Measurements from ENCODE around the gene FILIP1L. TPM values are rescaled to one million over a fixed set of nuclear protein-coding genes. Genes with fewer than 3 reads are reported as not detected.
A peak's percentile ranks its signal among the peaks of the same experiment; 100 is the strongest.

Gene FILIP1L
- polyA plus RNA-seq, 2 donors = 2.6 to 6.9 TPM

GRCh38 chr3:100081986-100082692 lies 32.2 kb downstream of the FILIP1L start:
- no peaks in the 10 kb centered on the region for H3K27me3 ChIP-seq (ENCODE audit: control insufficient read depth in 1 of 2, insufficient read depth in 2 of 2, low read length in 2 of 2)
- 68 to 71% methylated on average over 2 of the region's 2 CpGs for WGBS, 2 donors
- no peaks in the 10 kb centered on the region for H3K4me1 ChIP-seq (ENCODE audit: control insufficient read depth in 2 of 2, insufficient read depth in 2 of 2, low read length in 1 of 2)
- no peaks in the 10 kb centered on the region for H3K9me3 ChIP-seq (ENCODE audit: control insufficient read depth in 2 of 2, insufficient read depth in 1 of 2, low read depth in 1 of 2, low read length in 1 of 2)
- H3K4me3 ChIP-seq (ENCODE audit: low read depth in 1 of 2, low read length in 2 of 2) = no peak overlapping the region
- no peak overlapping the region for H3K27ac ChIP-seq (ENCODE audit: low read depth in 2 of 2, low read length in 1 of 2)
- no peaks in the 10 kb centered on the region for H3K36me3 ChIP-seq (ENCODE audit: control insufficient read depth in 2 of 2, insufficient read depth in 2 of 2, low read length in 1 of 2)

GRCh38 chr3:100081311-100081710 lies 33.0 kb downstream of the FILIP1L start:
- Histone ChIP-seq H3K4me3 (ENCODE audit: low read depth in 1 of 2, low read length in 2 of 2) (no peak overlapping the region), H3K27me3 (ENCODE audit: control insufficient read depth in 1 of 2, insufficient read depth in 2 of 2, low read length in 2 of 2) (no peaks in the 10 kb centered on the region), H3K4me1 (ENCODE audit: control insufficient read depth in 2 of 2, insufficient read depth in 2 of 2, low read length in 1 of 2) (no peaks in the 10 kb centered on the region), H3K36me3 (ENCODE audit: control insufficient read depth in 2 of 2, insufficient read depth in 2 of 2, low read length in 1 of 2) (no peaks in the 10 kb centered on the region), H3K27ac (ENCODE audit: low read depth in 2 of 2, low read length in 1 of 2) (no peak overlapping the region), H3K9me3 (ENCODE audit: control insufficient read depth in 2 of 2, insufficient read depth in 1 of 2, low read depth in 1 of 2, low read length in 1 of 2) (no peaks in the 10 kb centered on the region)
- WGBS, 2 donors = 68 to 72% methylated on average over 1 of the region's 1 CpG

GRCh38 chr3:100080573-100080972 lies 33.7 kb downstream of the FILIP1L start:
- Histone ChIP-seq H3K27ac (ENCODE audit: low read depth in 2 of 2, low read length in 1 of 2) (no peak overlapping the region), H3K36me3 (ENCODE audit: control insufficient read depth in 2 of 2, insufficient read depth in 2 of 2, low read length in 1 of 2) (no peaks in the 10 kb centered on the region), H3K4me3 (ENCODE audit: low read depth in 1 of 2, low read length in 2 of 2) (no peak overlapping the region), H3K4me1 (ENCODE audit: control insufficient read depth in 2 of 2, insufficient read depth in 2 of 2, low read length in 1 of 2) (no peaks in the 10 kb centered on the region), H3K9me3 (ENCODE audit: control insufficient read depth in 2 of 2, insufficient read depth in 1 of 2, low read depth in 1 of 2, low read length in 1 of 2) (no peaks in the 10 kb centered on the region), H3K27me3 (ENCODE audit: control insufficient read depth in 1 of 2, insufficient read depth in 2 of 2, low read length in 2 of 2) (no peaks in the 10 kb centered on the region)
- 71 to 80% methylated on average over 2 of the region's 2 CpGs for WGBS, 2 donors

GRCh38 chr3:100079328-100079727 lies 35.0 kb downstream of the FILIP1L start:
- Histone ChIP-seq H3K27me3 (ENCODE audit: control insufficient read depth in 1 of 2, insufficient read depth in 2 of 2, low read length in 2 of 2) (no peaks in the 10 kb centered on the region), H3K4me1 (ENCODE audit: control insufficient read depth in 2 of 2, insufficient read depth in 2 of 2, low read length in 1 of 2) (no peaks in the 10 kb centered on the region), H3K9me3 (ENCODE audit: control insufficient read depth in 2 of 2, insufficient read depth in 1 of 2, low read depth in 1 of 2, low read length in 1 of 2) (no peaks in the 10 kb centered on the region), H3K36me3 (ENCODE audit: control insufficient read depth in 2 of 2, insufficient read depth in 2 of 2, low read length in 1 of 2) (no peaks in the 10 kb centered on the region), H3K27ac (ENCODE audit: low read depth in 2 of 2, low read length in 1 of 2) (no peak overlapping the region), H3K4me3 (ENCODE audit: low read depth in 1 of 2, low read length in 2 of 2) (no peak overlapping the region)
- WGBS, 2 donors = 96 to 99% methylated on average over 1 of the region's 1 CpG

- no peaks in the 10 kb centered on the region for H3K27me3 ChIP-seq (ENCODE audit: control insufficient read depth in 1 of 2, insufficient read depth in 2 of 2, low read length in 2 of 2)
- H3K9me3 ChIP-seq (ENCODE audit: control insufficient read depth in 2 of 2, insufficient read depth in 1 of 2, low read depth in 1 of 2, low read length in 1 of 2) = no peaks in the 10 kb centered on the region
- 53 to 68% methylated on average over 7 of the region's 7 CpGs for WGBS, 2 donors
- H3K4me3 ChIP-seq (ENCODE audit: low read depth in 1 of 2, low read length in 2 of 2) = no peak overlapping the region
- no peaks in the 10 kb centered on the region for H3K36me3 ChIP-seq (ENCODE audit: control insufficient read depth in 2 of 2, insufficient read depth in 2 of 2, low read length in 1 of 2)
- no peaks in the 10 kb centered on the region for H3K4me1 ChIP-seq (ENCODE audit: control insufficient read depth in 2 of 2, insufficient read depth in 2 of 2, low read length in 1 of 2)
- H3K27ac ChIP-seq (ENCODE audit: low read depth in 2 of 2, low read length in 1 of 2) = no peak overlapping the region
Observed at GRCh38 chr3:100076731-100077529, 37.4 kb downstream of the FILIP1L start.

GRCh38 chr3:100075851-100076730 lies 38.2 kb downstream of the FILIP1L start:
- 73 to 82% methylated on average over 4 of the region's 4 CpGs for whole genome bisulfite sequencing, 2 donors
- Histone ChIP-seq H3K4me3 (ENCODE audit: low read depth in 1 of 2, low read length in 2 of 2) (no peak overlapping the region), H3K27ac (ENCODE audit: low read depth in 2 of 2, low read length in 1 of 2) (no peak overlapping the region), H3K27me3 (ENCODE audit: control insufficient read depth in 1 of 2, insufficient read depth in 2 of 2, low read length in 2 of 2) (no peaks in the 10 kb centered on the region), H3K36me3 (ENCODE audit: control insufficient read depth in 2 of 2, insufficient read depth in 2 of 2, low read length in 1 of 2) (no peaks in the 10 kb centered on the region), H3K4me1 (ENCODE audit: control insufficient read depth in 2 of 2, insufficient read depth in 2 of 2, low read length in 1 of 2) (no peaks in the 10 kb centered on the region), H3K9me3 (ENCODE audit: control insufficient read depth in 2 of 2, insufficient read depth in 1 of 2, low read depth in 1 of 2, low read length in 1 of 2) (no peaks in the 10 kb centered on the region)

GRCh38 chr3:100075196-100075595 lies 39.1 kb downstream of the FILIP1L start:
- H3K27ac ChIP-seq (ENCODE audit: low read depth in 2 of 2, low read length in 1 of 2) = no peak overlapping the region
- no peaks in the 10 kb centered on the region for H3K4me1 ChIP-seq (ENCODE audit: control insufficient read depth in 2 of 2, insufficient read depth in 2 of 2, low read length in 1 of 2)
- WGBS, 2 donors = 94 to 96% methylated on average over 4 of the region's 4 CpGs
- H3K36me3 ChIP-seq (ENCODE audit: control insufficient read depth in 2 of 2, insufficient read depth in 2 of 2, low read length in 1 of 2) = no peaks in the 10 kb centered on the region
- no peaks in the 10 kb centered on the region for H3K27me3 ChIP-seq (ENCODE audit: control insufficient read depth in 1 of 2, insufficient read depth in 2 of 2, low read length in 2 of 2)
- H3K9me3 ChIP-seq (ENCODE audit: control insufficient read depth in 2 of 2, insufficient read depth in 1 of 2, low read depth in 1 of 2, low read length in 1 of 2) = no peaks in the 10 kb centered on the region
- no peak overlapping the region for H3K4me3 ChIP-seq (ENCODE audit: low read depth in 1 of 2, low read length in 2 of 2)

- Histone ChIP-seq H3K27me3 (ENCODE audit: control insufficient read depth in 1 of 2, insufficient read depth in 2 of 2, low read length in 2 of 2) (no peaks in the 10 kb centered on the region), H3K9me3 (ENCODE audit: control insufficient read depth in 2 of 2, insufficient read depth in 1 of 2, low read depth in 1 of 2, low read length in 1 of 2) (no peaks in the 10 kb centered on the region), H3K4me3 (ENCODE audit: low read depth in 1 of 2, low read length in 2 of 2) (no peak overlapping the region), H3K4me1 (ENCODE audit: control insufficient read depth in 2 of 2, insufficient read depth in 2 of 2, low read length in 1 of 2) (no peaks in the 10 kb centered on the region), H3K27ac (ENCODE audit: low read depth in 2 of 2, low read length in 1 of 2) (peak overlapping the region; percentile 14 to 73), H3K36me3 (ENCODE audit: control insufficient read depth in 2 of 2, insufficient read depth in 2 of 2, low read length in 1 of 2) (no peaks in the 10 kb centered on the region)
- 58 to 64% methylated on average over 10 of the region's 10 CpGs for WGBS, 2 donors
Observed at GRCh38 chr3:100073714-100074307, 40.5 kb downstream of the FILIP1L start.

GRCh38 chr3:100073049-100073713 lies 41.1 kb downstream of the FILIP1L start:
- Histone ChIP-seq H3K27ac (ENCODE audit: low read depth in 2 of 2, low read length in 1 of 2) (peak overlapping the region; percentile 14 to 46), H3K9me3 (ENCODE audit: control insufficient read depth in 2 of 2, insufficient read depth in 1 of 2, low read depth in 1 of 2, low read length in 1 of 2) (no peaks in the 10 kb centered on the region), H3K36me3 (ENCODE audit: control insufficient read depth in 2 of 2, insufficient read depth in 2 of 2, low read length in 1 of 2) (no peaks in the 10 kb centered on the region), H3K4me3 (ENCODE audit: low read depth in 1 of 2, low read length in 2 of 2) (no peak overlapping the region), H3K27me3 (ENCODE audit: control insufficient read depth in 1 of 2, insufficient read depth in 2 of 2, low read length in 2 of 2) (no peaks in the 10 kb centered on the region), H3K4me1 (ENCODE audit: control insufficient read depth in 2 of 2, insufficient read depth in 2 of 2, low read length in 1 of 2) (no peaks in the 10 kb centered on the region)
- WGBS, 2 donors = 77 to 91% methylated on average over 1 of the region's 1 CpG

Measured in esophagus (tissue), 2 donors.